ENCODE results near the gene SAMD4A.

SAMD4A gene

GRCh38 chr14:54632452-54632851 lies 65.5 kb downstream of the SAMD4A start:
- no peak for DNase-seq

GRCh38 chr14:54633076-54633475 lies 66.1 kb downstream of the SAMD4A start:
- DNase-seq = no peak

GRCh38 chr14:54637270-54638134 lies 70.6 kb downstream of the SAMD4A start:
- DNase-seq = peak; percentile 17

GRCh38 chr14:54638135-54638446 lies 71.2 kb downstream of the SAMD4A start:
- DNase-seq = no peak

- no peak for DNase-seq
Measured at GRCh38 chr14:54639611-54640010, 72.7 kb downstream of the SAMD4A start.

GRCh38 chr14:54640506-54640905 lies 73.6 kb downstream of the SAMD4A start:
- no peak for DNase-seq

GRCh38 chr14:54642121-54642520 lies 75.2 kb downstream of the SAMD4A start:
- DNase-seq = no peak

- DNase-seq = no peak
Measured at GRCh38 chr14:54642801-54643695, 76.1 kb downstream of the SAMD4A start.

GRCh38 chr14:54643696-54644176 lies 76.8 kb downstream of the SAMD4A start:
- no peak for DNase-seq

GRCh38 chr14:54645639-54646038 lies 78.7 kb downstream of the SAMD4A start:
- DNase-seq = no peak

GRCh38 chr14:54646626-54647025 lies 79.7 kb downstream of the SAMD4A start:
- DNase-seq = no peak

- DNase-seq = peak; percentile 44
Measured at GRCh38 chr14:54647378-54647777, 80.5 kb downstream of the SAMD4A start.

- DNase-seq = no peak
Measured at GRCh38 chr14:54649056-54649455, 82.1 kb downstream of the SAMD4A start.

GRCh38 chr14:54650331-54650958 lies 83.5 kb downstream of the SAMD4A start:
- no peak for DNase-seq

- DNase-seq = no peak
Measured at GRCh38 chr14:54650959-54651351, 84.0 kb downstream of the SAMD4A start.

GRCh38 chr14:54651649-54652048 lies 84.7 kb downstream of the SAMD4A start:
- no peak for DNase-seq

- DNase-seq = no peak
Measured at GRCh38 chr14:54652188-54652587, 85.3 kb downstream of the SAMD4A start.

GRCh38 chr14:54652605-54653052 lies 85.7 kb downstream of the SAMD4A start:
- no peak for DNase-seq

GRCh38 chr14:54653712-54654469 lies 87.0 kb downstream of the SAMD4A start:
- DNase-seq = no peak

- no peak for DNase-seq
Measured at GRCh38 chr14:54654605-54655004, 87.7 kb downstream of the SAMD4A start.

GRCh38 chr14:54658836-54659235 lies 91.9 kb downstream of the SAMD4A start:
- no peak for DNase-seq

- DNase-seq = peak; percentile 72
Measured at GRCh38 chr14:54659365-54659764, 92.4 kb downstream of the SAMD4A start.
